GM19023 (cell line): Measurements from ENCODE around the gene CAMK2B.

Source experiments
- ATAC-seq: cut with Tn5 transposase; IDR thresholded peaks from one replicate; pipeline ENCODE4 v1.9.1; 2021; ENCODE audit warnings: mild to moderate bottlenecking, moderate library complexity; ENCODE audit not compliant: unreplicated experiment

Gene CAMK2B

DNA sequence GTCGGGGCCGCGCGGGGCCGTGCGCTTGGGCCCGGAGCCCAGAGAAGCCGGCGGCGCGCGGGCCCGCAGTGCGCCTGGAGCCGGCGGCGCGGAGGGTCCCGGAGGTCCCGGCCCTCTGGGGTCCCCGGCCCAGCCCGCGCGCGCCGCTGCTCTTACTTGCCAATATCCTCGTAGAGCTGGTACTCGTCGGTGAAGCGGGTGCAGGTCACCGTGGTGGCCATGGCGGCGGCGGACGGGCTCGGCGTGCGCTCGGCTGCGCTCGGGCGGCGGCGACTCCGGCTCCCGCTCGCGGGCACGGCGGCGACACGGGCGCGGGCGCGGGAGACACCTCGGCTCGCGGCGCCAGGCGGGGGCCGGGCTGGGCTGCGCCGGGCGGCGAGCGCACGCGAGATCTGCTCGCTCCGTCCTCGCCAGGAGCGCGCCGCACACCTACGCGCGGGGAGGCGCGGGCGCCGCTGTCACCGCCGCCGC is at the start of gene CAMK2B:
TSS of gene CAMK2B (minus strand) at position 394 of the 471 bp plus-strand sequence. CDS start at position 221, 173 bp downstream.
- ATAC-seq, result no peak

DNA sequence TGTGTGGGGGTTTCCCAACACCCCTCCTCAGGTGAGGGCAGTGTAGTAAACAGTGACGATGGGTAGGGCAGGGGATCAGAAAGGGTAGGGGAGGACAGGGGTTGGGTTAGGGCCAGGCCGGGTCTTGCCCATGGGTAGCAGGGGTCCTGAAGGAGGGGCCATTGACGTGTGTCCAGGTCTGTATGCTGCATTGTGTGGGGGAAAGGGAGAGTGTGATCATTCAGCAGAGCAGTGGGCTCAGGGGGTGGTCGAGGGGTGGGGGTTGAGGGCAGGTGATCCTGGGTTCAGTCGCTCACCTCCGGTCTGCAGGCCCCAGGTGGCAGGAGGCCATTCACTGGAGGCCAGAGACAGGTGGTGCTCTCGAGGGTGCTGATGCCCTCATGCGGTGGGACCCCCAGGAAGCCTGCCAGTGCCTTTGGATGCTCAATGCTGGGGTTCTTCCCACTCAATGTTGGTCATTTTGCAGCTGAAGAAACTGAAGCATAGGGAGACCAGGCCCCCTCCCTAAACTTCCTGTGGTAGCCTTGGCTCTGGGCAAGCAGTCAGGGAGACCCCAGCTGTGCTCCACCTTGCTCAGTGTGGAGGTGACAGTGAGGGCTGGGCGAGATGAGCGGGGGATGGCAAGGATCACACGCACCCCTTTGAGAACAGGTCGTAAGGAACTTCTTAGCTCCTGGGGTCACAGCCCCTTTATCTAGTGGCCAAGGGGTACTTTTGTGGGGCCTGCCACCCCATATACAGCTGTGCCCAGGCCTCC is 48.8 kb upstream of the CAMK2B start:
- no peak for ATAC-seq

DNA sequence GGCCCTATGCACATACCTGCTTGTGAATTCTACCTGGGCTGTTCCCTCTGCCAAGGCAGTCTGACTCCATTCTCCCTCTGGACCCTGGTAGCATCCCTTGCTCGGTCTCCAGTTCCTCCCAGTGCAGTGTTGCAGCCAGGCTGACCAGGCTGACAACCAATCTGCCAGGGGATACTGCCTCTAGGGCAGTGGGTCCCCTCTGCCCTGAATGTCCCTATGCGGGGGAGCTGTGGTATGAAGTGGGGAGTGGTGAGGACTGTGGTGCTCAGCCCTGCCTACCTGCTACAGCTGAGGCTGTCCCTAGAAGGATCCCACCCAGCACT is 48.0 kb upstream of the CAMK2B start:
- ATAC-seq, result no peak

DNA sequence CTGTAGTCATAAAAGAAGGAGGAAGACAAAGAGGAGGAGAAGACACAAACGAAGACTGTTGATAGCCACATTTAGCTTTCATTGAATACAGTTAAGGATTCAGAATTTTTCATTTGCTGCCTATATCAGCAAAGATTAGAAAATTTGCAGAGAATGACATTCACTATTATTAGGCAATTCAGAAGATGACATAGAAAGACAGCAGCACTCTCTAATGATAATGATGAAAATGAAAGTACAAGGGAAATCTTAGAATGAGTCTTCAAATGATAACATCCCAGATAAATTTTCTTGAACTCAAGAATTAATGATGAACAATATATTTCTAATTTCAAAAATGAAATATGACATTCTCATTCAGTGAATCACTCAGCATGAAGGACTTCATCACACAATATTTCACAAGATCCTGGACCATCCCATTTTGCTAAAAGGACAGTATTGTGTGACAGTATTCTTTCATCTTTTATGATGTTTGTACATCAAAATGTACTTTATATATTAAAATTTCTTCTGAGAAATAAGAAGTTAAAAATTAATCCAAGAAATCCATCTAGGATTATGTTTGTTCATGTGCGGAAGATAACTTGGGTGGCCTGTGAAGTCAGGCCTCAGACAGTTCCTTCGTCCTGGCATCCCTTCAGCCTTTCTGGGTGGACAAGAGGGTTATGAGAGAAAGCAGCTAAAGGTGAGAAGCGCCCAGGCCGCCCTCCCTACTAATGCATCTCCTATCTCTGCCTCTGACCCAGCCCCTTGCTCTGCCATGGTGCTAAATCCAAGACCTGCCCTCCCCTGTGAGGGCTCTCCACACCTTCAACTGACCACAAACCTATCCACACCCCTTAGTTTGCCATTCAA is 47.4 kb upstream of the CAMK2B start:
- ATAC-seq, result no peak

DNA sequence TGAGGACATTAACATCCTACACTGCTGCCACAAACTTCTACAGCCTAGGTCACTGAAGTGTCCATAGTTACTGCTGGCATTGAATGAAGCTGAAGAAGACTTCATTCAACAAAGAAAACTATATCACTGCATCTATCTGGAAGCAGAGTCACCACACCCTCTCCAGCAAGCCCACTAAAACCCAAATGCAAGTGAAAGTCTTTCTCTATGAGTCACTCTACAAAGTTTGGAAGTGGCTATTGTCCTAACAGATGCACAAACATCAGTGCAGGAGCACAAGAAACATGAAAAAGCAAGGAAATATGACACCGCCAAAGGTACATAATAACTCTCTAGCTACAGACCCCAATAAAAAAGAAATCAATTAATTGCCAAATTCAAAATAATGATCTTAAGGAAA is 43.5 kb upstream of the CAMK2B start:
- ATAC-seq, result no peak

DNA sequence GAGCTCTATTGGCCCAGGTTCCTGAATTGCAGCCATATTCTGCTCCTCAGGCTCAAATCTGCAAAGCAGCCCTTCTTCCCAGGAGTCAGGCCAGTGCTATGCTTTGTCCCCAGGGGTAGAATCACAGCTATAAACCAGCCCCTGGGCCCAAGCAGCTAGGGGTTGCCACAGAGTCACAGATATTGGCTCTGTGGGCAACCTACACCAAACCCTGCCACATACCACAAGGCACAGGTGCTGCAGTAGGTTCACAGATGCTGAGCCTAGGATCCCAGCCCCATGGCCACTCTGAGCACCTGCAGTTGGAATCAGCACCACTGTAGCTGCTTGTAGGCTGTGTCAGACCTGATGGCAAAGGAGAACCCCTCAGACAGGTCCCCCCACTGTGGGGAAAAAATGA is 43.1 kb upstream of the CAMK2B start:
- no peak for ATAC-seq

DNA sequence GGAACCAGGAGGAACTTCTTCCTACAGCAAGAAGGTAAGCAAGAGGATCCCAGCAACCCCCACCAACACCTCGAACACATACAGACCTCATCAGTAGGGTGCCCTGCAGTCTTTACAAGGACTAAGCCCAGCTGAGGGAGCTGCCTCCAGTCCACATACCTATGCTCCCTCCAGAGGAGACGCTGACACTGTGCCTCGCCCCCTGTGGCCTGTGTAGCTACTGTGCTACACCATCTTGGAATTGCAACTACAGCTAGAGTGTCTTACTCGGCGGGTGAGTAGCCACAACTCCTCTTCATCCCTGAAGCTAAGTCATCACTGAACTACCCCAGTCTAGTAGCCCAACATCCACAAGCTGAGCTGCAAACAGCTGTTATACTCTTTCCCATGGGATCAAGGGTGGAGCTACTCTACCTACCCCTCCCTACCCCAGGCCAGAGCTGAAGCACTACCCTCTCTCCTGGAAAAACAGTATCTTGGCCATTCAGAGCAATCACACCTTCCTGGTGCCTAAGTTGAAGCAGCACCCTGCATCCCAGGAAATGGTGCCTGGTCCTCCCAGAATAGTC is 42.2 kb upstream of the CAMK2B start:
- ATAC-seq, result no peak

DNA sequence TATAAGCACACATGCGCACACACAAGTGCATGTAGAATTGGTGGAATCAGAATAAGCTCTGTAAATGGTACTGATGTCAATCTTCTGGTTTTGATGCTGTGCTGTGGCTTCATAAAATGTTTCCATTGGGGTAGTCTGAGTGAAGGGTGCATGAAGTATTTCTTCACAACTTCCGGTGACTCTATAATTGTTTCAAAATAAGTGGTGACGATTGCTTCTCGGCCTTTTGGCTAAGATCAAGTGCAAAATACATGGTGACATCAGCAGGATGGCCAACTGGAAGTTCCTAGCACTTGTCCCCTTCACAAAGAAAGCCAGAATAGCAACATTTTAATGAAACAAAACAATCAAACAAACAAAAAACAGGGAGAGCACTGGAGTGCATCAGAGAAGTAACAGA is 41.6 kb upstream of the CAMK2B start:
- ATAC-seq, result no peak

DNA sequence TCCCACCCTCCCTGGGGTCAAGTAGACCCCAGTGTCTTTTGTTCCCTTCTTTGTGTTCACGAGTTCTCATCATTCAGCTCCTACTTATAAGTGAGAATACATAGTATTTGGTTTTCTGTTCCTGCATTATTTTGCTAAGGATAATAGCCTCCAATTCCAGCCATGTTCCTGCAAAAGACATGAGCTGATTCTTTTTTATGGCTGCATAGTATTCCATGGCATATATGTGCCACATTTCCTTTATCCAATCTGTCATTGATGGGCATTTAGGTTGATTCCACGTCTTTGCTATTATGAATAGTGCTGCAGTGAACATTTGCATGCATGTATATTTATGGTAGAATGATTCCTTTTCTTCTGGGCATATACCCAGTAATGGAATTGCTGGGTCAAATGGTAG is 28.3 kb upstream of the CAMK2B start:
- no peak for ATAC-seq

DNA sequence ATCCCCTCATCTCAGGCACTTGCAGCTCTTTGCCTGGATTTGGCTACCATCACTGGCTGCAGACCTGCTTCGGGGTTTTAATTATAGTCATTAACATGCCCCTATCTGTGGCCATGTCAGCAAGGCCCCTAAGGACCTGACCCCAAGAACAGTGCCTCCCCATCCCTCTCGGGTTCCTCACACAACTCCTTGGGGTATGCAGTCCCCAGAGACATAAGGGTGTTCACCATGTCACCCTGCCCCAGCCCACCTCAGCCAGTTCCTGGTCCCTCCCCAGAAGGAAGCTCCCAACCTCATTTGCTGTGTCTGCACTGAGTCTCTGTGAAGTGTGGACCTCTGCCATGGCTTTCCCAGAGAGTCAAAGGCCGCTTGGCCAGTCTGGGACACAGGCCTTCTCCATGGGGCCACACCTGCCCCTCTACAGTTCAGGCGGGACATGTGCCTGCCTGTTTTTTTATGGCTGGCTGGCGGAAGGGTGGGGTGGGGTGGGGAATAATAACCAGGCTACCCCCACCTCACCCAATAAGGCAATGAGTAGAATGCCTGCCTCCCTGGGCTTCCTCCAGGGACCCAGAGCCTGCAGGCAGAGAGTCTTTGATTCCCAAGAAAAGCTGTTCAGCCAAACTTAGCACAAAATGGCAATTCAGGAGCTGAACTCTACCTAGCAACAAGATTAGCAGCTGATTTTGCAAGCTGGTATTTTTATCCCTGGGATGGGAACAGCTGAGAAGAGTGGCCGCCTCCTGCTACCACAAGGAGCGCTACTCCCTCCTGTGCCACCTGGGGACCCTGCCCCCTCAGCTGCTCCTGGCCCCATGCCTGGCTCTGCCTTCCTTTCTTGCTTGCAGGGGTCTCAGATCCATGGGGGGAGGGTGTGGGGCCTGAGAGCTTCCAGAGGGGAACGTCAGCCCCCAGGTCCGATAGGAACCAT is 23.7 kb upstream of the CAMK2B start:
- no peak for ATAC-seq

DNA sequence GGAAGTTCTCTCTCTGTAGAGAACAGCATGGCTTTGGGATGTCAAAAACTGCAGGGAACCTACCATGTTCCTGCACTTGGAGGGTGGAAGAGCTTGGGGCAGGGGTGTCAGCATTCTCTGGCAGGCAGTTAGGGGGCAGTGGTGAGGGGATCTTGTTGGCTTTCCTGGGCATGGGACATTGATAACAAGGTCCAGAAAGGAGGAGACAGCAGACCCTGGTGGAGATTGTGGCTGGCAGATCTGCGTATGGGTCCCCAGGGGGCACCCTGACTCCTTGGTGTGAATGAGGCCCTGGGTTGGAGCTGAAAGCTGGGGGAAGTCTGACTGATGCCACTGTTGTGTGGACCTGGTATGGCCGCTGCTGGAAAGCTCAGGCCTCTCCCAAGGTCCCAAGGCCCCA is 22.9 kb upstream of the CAMK2B start:
- no peak for ATAC-seq

DNA sequence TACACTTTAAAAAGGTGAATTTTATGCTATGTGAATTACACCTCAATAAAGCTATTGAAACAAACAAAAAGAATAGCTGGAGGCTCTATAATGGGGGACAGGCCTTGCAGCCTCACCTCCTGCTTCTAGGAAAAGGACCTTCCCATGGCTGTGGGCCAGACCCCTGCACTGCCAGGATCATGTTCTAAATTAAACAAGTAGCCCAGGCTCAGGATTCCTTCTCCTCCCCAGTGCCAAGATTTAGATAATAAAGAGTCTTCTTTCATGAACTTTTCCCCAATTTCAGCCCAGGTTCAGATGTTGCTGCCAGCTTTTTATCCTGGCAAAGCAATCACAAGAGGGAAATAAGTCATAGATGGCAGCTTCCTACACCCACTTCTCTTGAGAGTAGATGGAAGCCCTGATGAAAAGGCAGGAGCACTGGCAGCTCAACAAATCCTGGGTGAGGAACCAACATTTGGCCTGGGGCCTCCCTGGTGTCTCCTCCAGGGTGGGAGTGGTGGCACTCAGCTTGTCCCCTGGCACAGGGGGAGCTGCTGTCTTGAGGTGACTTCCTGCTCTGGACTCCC is 22.2 kb upstream of the CAMK2B start:
- no peak for ATAC-seq

DNA sequence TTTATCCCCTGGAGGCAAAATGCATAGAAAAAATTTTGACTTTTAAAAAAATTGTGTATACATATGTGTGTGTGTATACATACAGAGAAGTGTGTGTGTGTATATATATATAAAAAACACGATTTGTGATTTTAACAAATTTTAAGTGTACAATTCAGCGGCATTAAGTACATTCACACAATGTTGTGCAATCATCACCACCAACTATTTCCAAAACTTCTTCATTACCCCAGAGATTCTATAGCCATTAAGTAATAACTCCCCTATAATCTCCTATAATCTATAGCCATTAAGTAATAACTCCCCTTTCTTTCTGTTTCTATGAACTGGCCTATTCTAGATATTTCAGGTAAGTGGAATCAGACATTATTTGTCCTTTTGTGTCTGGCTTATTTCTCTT is 20.7 kb upstream of the CAMK2B start:
- no peak for ATAC-seq

DNA sequence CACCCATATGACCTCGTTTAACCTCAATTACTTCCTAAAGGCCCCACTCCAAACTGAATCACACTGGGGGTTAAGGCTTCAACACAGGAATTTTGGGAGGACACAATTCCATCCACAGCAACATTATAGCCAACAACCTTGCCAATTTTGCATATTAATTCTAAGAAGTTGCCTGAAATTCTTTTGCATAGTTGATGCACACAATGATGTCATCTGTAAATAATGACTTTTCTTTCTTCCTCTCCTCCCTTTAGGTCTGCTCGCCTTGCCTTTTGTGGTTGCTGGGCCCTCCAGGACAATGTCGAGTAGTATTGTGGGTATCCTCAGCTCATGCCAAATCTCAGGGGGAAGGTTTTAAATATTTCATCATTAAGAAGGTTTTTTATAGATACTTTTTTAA is 16.0 kb upstream of the CAMK2B start:
- ATAC-seq, result no peak

DNA sequence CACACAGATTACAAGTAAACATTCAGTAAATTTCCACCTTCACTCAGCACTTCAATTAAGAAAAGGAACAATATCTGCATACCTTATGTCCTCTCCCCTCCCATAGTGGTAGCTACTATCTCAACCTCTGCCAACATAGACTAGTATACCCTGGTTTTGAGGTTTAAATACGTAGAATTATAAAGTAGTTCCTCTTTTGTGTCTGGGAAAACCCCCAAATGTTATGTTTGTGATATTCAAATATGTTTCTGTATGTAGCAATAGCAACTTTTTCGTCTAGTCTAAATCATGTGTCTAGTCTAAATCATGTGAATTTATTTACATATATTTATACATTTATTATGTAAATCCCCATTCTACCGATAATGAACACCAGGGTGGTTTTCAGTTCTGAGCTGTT is 13.2 kb upstream of the CAMK2B start:
- ATAC-seq, result no peak

DNA sequence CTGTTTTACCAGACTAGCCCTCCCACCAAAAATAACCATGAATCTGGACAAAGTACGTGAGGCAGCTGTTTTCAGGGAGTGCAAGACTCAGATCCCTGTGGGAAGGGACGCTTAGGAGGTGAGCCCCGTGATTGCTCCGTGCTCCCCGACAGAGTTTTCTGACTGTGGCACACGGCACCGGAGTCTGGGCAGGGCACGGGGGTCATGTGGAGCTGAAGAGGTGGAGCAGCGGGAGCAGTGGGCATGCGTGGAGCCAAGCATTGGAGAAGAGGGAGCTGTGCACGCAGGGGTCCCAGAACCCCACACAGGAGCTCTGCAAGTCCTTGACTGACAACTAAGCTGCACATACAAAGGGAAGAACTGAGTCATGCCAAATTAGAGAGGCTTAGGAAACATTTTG is 11.1 kb upstream of the CAMK2B start:
- no peak for ATAC-seq

DNA sequence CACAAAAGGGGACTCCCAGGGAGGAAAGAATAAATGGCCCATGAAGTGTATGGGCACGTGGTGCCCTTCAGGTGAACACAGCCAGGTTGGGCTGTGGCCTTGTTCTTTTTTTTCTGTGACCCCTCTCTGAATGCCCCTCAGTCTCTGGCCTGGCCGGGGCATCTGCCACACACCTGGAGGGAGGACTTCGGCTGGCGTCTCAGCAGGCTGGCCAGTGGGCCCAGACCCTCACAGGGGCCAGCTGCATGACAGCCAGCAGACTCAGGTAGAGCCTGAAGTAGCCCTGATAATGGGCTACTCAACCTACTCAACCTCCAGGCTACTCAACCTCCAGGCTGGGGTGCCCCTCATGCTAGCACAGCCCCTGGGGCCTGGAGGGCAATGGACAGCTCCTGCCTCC is 9.8 kb upstream of the CAMK2B start:
- no peak for ATAC-seq

DNA sequence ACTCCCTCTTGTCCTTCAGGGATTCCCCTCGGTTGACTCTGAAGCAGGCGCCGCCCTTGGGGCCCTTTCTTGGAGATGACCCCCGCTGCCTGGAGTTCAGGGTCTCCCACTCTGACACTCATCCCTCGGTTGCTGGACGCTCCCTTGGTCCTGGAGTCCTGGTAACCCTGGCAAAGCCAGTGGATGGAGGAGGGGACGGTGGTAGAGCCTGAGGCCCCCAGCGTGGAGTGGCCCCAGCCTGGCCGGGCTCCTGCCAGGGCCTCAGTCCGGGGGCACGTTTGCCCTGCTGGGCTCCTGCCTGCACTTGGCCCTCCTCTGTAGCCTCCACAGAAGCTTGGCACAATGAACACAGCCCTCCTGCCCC is 9.3 kb upstream of the CAMK2B start:
- ATAC-seq, result no peak

DNA sequence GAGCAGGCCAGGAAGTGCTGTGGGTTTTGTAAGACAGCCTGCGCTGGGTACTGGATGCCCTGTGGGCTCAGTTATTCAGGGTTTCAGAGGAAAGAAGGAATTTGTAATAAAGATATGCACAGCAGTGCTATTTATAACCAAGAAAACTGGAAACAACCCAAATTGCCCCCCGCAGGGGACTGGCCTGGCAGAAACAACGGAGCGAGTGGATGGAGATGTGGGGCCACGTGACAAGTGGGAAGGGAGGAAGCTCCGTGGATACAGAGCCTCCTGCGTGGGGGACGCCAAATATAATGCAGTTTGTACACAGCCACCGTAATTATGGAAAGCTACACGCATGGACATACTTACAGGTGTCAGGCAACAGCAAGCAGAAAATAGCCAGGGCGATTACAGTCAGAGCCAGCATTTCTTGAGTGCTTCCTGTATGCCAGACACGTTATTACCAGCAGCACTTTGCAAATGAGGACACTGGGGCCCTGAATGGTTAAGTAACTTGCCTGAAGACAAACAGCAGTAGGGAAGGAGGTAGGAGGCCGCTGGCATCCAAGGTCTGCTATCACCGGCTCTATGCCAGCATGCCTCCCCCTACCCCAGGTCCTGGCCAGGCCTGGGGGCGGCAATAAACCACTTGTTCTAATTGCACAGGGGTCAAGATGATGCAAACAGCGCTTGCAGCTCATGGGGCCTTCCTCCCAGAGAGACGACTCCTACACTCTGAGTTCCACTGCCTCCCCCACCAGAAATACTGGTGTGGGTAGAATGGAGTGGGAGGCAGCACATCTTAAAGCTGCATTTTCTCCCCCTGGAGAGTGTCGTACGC is 8.7 kb upstream of the CAMK2B start:
- ATAC-seq, result no peak

DNA sequence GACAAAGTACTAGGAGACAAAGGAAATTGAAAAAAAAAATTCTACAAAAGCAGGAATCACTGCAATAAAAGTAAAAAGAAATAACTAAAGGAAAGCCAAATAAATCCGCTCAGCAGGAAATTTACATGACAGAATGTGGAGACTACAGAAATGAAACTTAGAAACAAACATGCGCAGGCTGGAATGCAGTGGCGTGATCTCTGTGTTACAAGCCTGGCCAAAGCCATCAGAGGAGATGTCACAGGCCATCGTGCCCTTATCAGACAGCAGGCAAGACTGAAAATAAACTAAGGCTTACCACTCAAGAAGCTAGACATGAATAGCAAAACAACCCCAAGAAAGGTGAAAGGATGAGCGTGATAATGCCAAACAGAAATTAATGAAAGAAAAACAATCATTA is 6.3 kb upstream of the CAMK2B start:
- ATAC-seq, result no peak
